Neutrophil (primary cell): ENCODE measurements around the gene GRIA3.

Experiments
- H3K27ac ChIP-seq: fragments of 200-600 bp; sonication (generic); 2 replicates; pipeline ENCODE4 v1.5.1; 2016; ENCODE audit warnings: mild to moderate bottlenecking, moderate library complexity
- H3K27me3 ChIP-seq: fragments of 200-600 bp; sonication (generic); 2 replicates; pipeline ENCODE4 v1.6.0; 2016; ENCODE audit warnings: mild to moderate bottlenecking
- H3K36me3 ChIP-seq: fragments of 200-600 bp; sonication (generic); 2 replicates; pipeline ENCODE4 v1.5.1; 2017
- H3K4me1 ChIP-seq, 2 experiments: fragments of 200-600 bp in 1 of 2; sonication (generic) in 1 of 2; 1 replicate in 1 of 2; 2 replicates in 1 of 2; pipeline versions ENCODE4 v1.5.1 to v1.6.1; 2013 to 2016; ENCODE audit warnings: low read depth in 1 of 2, low read length in 1 of 2, mild to moderate bottlenecking in 1 of 2, moderate library complexity in 1 of 2; ENCODE audit not compliant: control insufficient read depth in 1 of 2, insufficient read depth in 1 of 2
- H3K4me3 ChIP-seq, 2 experiments: fragments of 200-600 bp in 1 of 2; sonication (generic) in 1 of 2; 1 replicate in 1 of 2; 2 replicates in 1 of 2; pipeline ENCODE4 v1.5.1; 2013 to 2016; ENCODE audit warnings: low read depth in 1 of 2, low read length in 1 of 2, mild to moderate bottlenecking in 1 of 2, moderate library complexity in 1 of 2
- H3K9me3 ChIP-seq: fragments of 200-600 bp; sonication (generic); 2 replicates; pipeline ENCODE4 v1.5.1; 2016
- TF ChIP-seq, protein P1 (sequence below): fragments of 200-600 bp; sonication (generic); IDR thresholded peaks from 2 replicates; pipeline ENCODE4 v1.5.1; 2016; ENCODE audit warnings: antibody characterized with exemption

Gene GRIA3

DNA sequence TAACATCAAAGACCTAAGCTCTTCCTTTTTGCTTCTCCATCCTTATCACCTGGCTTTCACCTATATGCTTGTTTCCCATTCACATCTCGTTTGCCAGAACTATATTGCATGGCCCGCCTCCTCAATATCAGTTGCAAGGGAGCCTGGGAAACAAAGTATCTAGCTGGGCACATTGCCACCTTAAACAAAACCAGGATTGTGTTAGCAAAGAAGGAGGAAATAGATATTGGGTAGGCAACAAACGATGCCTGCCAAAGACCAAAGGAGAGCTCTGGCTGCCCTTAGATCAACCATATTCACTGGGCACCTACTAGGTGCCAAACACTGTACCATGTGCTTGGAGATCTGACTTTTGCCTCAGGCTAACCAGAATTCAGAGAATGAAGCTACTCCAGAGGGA, 107.5 kb downstream of the GRIA3 start:
- H3K27ac ChIP-seq: no peak overlapping the region
- no peak overlapping the region for H3K4me3 ChIP-seq
- no peaks in the 10 kb centered on the region for H3K36me3 ChIP-seq
- TF ChIP-seq, protein P1, sequence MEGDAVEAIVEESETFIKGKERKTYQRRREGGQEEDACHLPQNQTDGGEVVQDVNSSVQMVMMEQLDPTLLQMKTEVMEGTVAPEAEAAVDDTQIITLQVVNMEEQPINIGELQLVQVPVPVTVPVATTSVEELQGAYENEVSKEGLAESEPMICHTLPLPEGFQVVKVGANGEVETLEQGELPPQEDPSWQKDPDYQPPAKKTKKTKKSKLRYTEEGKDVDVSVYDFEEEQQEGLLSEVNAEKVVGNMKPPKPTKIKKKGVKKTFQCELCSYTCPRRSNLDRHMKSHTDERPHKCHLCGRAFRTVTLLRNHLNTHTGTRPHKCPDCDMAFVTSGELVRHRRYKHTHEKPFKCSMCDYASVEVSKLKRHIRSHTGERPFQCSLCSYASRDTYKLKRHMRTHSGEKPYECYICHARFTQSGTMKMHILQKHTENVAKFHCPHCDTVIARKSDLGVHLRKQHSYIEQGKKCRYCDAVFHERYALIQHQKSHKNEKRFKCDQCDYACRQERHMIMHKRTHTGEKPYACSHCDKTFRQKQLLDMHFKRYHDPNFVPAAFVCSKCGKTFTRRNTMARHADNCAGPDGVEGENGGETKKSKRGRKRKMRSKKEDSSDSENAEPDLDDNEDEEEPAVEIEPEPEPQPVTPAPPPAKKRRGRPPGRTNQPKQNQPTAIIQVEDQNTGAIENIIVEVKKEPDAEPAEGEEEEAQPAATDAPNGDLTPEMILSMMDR: no peak
- H3K9me3 ChIP-seq: no peaks in the 10 kb centered on the region
- no peaks in the 10 kb centered on the region for H3K27me3 ChIP-seq
- no peaks in the 10 kb centered on the region for H3K4me1 ChIP-seq

DNA sequence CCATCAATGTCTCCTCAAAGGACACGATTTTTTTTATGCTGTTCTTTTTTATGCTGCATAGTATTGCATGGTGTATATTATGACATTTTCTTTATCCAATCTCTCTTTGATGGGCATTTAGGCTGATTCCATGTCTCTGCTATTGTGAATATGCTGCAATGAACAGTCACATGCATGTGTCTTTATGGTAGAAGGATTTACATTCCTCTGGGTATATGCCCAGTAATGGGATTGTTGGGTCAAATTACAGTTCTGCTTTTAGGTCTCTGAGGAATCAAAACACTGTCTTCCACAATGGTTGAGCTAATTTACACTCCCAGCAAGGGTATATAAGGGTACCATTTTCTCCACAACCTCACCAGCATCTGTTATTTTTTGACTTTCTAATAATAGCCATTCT, 113.9 kb downstream of the GRIA3 start:
- TF ChIP-seq, protein P1: no peak
- no peak overlapping the region for H3K27ac ChIP-seq
- no peaks in the 10 kb centered on the region for H3K36me3 ChIP-seq
- no peak overlapping the region for H3K4me3 ChIP-seq
- no peaks in the 10 kb centered on the region for H3K9me3 ChIP-seq
- no peaks in the 10 kb centered on the region for H3K4me1 ChIP-seq
- H3K27me3 ChIP-seq: no peaks in the 10 kb centered on the region

DNA sequence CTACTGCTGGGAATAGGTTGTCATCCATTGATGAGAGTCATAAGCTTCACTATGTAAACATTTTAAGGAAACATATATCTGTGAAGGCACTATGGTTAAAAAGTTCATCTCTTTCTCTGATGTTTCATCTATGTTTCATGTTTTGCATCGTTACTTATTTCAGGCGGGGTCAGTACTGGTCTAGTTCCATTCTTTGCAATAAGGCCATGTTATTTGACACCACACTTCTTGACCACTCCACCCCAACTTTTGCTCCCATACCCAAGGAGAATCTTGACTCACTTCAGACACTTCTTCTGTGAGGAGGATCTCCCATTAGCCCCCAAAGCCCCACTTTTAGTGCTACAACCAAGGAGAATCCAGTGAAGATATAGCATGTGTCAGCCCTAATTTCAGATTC, 119.4 kb downstream of the GRIA3 start:
- TF ChIP-seq, protein P1: no peak

DNA sequence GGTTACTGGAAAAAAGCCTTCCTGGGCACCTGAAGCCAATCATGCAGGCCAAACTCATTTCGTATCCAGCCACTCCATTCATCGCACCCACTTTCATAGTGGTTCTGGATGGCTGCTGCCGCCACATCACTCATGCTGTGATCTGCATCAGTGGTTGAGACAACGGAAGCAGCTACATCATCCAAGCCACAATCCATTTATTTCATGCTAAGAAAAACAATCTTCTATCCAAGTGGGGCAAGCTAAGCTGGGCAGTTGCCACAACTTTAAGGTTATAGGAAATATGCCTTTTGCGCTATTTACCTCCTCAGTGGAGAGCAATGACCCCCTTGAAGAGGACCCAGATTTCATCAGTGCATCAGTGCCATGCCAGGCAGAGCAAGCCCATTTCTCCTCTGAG, 124.6 kb downstream of the GRIA3 start:
- Histone ChIP-seq H3K4me1 (no peaks in the 10 kb centered on the region), H3K27ac (no peak overlapping the region), H3K36me3 (no peaks in the 10 kb centered on the region), H3K4me3 (no peak overlapping the region), H3K9me3 (no peaks in the 10 kb centered on the region), H3K27me3 (no peaks in the 10 kb centered on the region)
- TF ChIP-seq, protein P1: no peak

More for the DNA sequence above, 119.4 kb downstream of the GRIA3 start:
- Histone ChIP-seq H3K4me3 (no peak overlapping the region), H3K27ac (no peak overlapping the region), H3K9me3 (no peaks in the 10 kb centered on the region), H3K36me3 (no peaks in the 10 kb centered on the region), H3K4me1 (no peaks in the 10 kb centered on the region), H3K27me3 (no peaks in the 10 kb centered on the region)

DNA sequence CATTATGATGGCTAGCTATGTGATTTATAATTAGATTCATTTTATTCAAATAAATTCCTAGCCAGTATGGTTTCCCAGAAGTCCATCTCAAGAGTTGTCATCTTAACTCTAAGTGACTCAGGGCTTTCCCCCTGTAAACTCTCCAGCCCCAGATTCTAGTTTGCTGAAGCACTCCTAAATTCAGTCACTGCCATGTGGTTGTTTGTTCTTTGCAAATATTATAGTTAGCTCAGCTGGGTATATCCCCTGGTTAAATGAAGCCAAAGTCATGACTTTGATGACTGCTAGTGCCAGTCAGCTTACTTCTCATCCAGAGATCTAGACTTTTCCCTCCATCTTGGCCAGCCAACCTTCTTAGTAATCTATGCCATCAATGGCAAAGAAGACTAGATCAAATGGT, 126.0 kb downstream of the GRIA3 start:
- TF ChIP-seq, protein P1: no peak
- Histone ChIP-seq H3K27ac (no peak overlapping the region), H3K36me3 (no peaks in the 10 kb centered on the region), H3K9me3 (no peaks in the 10 kb centered on the region), H3K4me3 (no peak overlapping the region), H3K27me3 (no peaks in the 10 kb centered on the region), H3K4me1 (no peaks in the 10 kb centered on the region)

DNA sequence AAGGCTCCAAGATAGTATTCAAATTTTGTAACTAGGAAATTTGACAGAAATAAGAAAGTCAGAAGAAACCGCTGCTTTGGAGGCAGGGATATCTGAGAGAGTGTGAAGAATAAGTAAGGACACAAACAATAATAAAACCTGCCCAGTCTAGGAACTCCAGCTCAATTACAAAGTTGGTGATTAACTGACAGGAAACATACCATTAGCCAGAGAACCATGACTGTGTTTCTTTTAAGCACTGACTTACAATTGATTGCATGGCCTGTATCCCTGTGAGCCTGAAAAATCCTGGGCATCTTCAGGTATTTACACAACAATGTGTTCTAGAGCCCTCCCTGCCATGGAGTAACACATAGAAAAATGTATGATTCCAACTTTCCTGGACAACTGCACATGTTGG, 127.4 kb downstream of the GRIA3 start:
- no peaks in the 10 kb centered on the region for H3K9me3 ChIP-seq
- no peaks in the 10 kb centered on the region for H3K36me3 ChIP-seq
- no peaks in the 10 kb centered on the region for H3K27me3 ChIP-seq
- H3K4me3 ChIP-seq: no peak overlapping the region
- TF ChIP-seq, protein P1: no peak
- H3K27ac ChIP-seq: no peak overlapping the region
- no peaks in the 10 kb centered on the region for H3K4me1 ChIP-seq
